Lung (tissue), 12 donors: ENCODE measurements around the gene GUCD1. TPM values are rescaled to one million over a fixed set of nuclear protein-coding genes. Genes with fewer than 3 reads are reported as not detected.

Source experiments
- ATAC-seq: fragments of 200-7000 bp; cut with Tn5 transposase; one replicate; pipeline ENCODE4 v1.9.1; 2020; ENCODE audit warnings: moderate number of reproducible peaks; ENCODE audit not compliant: insufficient read depth, low FRiP score
- DNase-seq, 3 donors: peaks; one replicate each; pipeline ENCODE4 v3.0.0-alpha.2; 2013 to 2017
- H3K27ac ChIP-seq, 2 donors: one replicate each; pipeline ENCODE4 v1.5.1; 2013; ENCODE audit warnings: mild to moderate bottlenecking in 2 of 2, moderate library complexity in 2 of 2, control low read depth in 1 of 2, inconsistent platforms in 1 of 2, low read depth in 1 of 2, low read length in 1 of 2
- H3K27me3 ChIP-seq, 3 donors: one replicate each; pipeline ENCODE4 v1.5.1; 2013; ENCODE audit warnings: low read length in 2 of 3; ENCODE audit not compliant: control insufficient read depth in 3 of 3, insufficient read depth in 3 of 3
- H3K36me3 ChIP-seq, 4 donors: one replicate each; pipeline ENCODE4 v1.5.1; 2013; ENCODE audit warnings: low read length in 4 of 4, mild to moderate bottlenecking in 1 of 4, moderate library complexity in 1 of 4; ENCODE audit not compliant: control insufficient read depth in 4 of 4, insufficient read depth in 4 of 4
- H3K4me1 ChIP-seq, 5 donors: one replicate each; pipeline ENCODE4 v1.5.1; 2013; ENCODE audit warnings: low read length in 5 of 5, mild to moderate bottlenecking in 2 of 5, moderate library complexity in 1 of 5; ENCODE audit not compliant: control insufficient read depth in 5 of 5, insufficient read depth in 5 of 5
- H3K4me3 ChIP-seq: one replicate; pipeline ENCODE4 v1.5.1; 2013; ENCODE audit warnings: mild to moderate bottlenecking, control low read depth, moderate library complexity
- H3K9ac ChIP-seq, 2 donors: one replicate each; pipeline ENCODE4 v1.5.1; 2013; ENCODE audit warnings: low read length in 2 of 2, control low read depth in 1 of 2; ENCODE audit not compliant: insufficient read depth in 1 of 2
- H3K9me3 ChIP-seq, 4 donors: one replicate each; pipeline ENCODE4 v1.5.1; 2013; ENCODE audit warnings: low read length in 3 of 4, mild to moderate bottlenecking in 1 of 4, moderate library complexity in 1 of 4; ENCODE audit not compliant: control insufficient read depth in 4 of 4, insufficient read depth in 3 of 4
- CTCF ChIP-seq: IDR thresholded peaks from 2 replicates; pipeline ENCODE4 v1.5.1; 2012; ENCODE audit warnings: mild to moderate bottlenecking; ENCODE audit errors: control extremely low read depth, extremely low read depth
- WGBS, 2 donors: extraction: QIAGEN DNeasy Blood & Tissue Kit; methylation state at CpG; one replicate each; pipeline ENCODE4 v1.1.7; 2013; 5-methylcytosine and 5-hydroxymethylcytosine counted together
- polyA plus RNA-seq, 2 donors: library from polyadenylated mRNA; stranded (reverse); fragments of 200-250 nt; gene quantifications; one replicate each; pipeline ENCODE4 v1.2.1, GENCODE V29; 2013
- total RNA-seq, 2 donors: library from RNA; depleted of rRNA in 1 of 2; stranded (reverse); fragments of >200 nt in 1 of 2; gene quantifications; one replicate each; pipeline ENCODE4 v1.2.1, GENCODE V29; 2014 to 2021
- donor health status: control.
- donor health status: control.
- donor health status: Bipolar disorder and iron deficiency.
- donor health status: healthy.
- donor health status: DM: yes; HTN: yes; CAD: no.

The GUCD1 gene
- total and polyA plus RNA-seq, 4 donors: 87.8 to 130 (median 107) TPM

GRCh38 chr22:24502541-24502940 lies 52.4 kb downstream of the GUCD1 start:
- H3K9ac ChIP-seq: no peak overlapping the region
- H3K27ac ChIP-seq: no peak overlapping the region
- no peak for TF ChIP-seq CTCF
- H3K27me3 ChIP-seq: no peaks in the 10 kb centered on the region
- no peaks in the 10 kb centered on the region for H3K36me3 ChIP-seq
- no peak overlapping the region for H3K4me3 ChIP-seq
- peaks cover 0 to 12% (median 10%) of the 10 kb centered on the region in 5 donors for H3K4me1 ChIP-seq
- ATAC-seq: no peak
- WGBS, 2 donors: 41 to 85% methylated on average over 1 of the region's 1 CpG
- no peak for DNase-seq
- no peaks in the 10 kb centered on the region for H3K9me3 ChIP-seq

- Histone ChIP-seq H3K9ac (no peak overlapping the region), H3K4me3 (no peak overlapping the region), H3K27ac (no peak overlapping the region), H3K9me3 (no peaks in the 10 kb centered on the region), H3K4me1 (peaks cover 0 to 9% (median 5%) of the 10 kb centered on the region in 5 donors), H3K27me3 (no peaks in the 10 kb centered on the region), H3K36me3 (no peaks in the 10 kb centered on the region)
- ATAC-seq (no peak), DNase-seq (no peak)
- TF ChIP-seq CTCF: no peak
- WGBS, 2 donors: 87 to 88% methylated on average over 7 of the region's 7 CpGs
These were observed 52.9 kb downstream of the GUCD1 start for GRCh38 chr22:24502034-24502433.

- Histone ChIP-seq H3K9ac (no peak overlapping the region), H3K4me1 (peaks cover 0 to 9% (median 0%) of the 10 kb centered on the region in 5 donors), H3K27ac (no peak overlapping the region), H3K4me3 (no peak overlapping the region), H3K36me3 (no peaks in the 10 kb centered on the region), H3K9me3 (no peaks in the 10 kb centered on the region), H3K27me3 (no peaks in the 10 kb centered on the region)
- ATAC-seq: no peak
- DNase-seq: no peak
- WGBS, 2 donors: 81 to 82% methylated on average over 8 of the region's 8 CpGs
- TF ChIP-seq CTCF: no peak
These were observed 53.5 kb downstream of the GUCD1 start for GRCh38 chr22:24501301-24502005.
